GM23338 (cell line): Measurements from ENCODE around the gene SLC39A11.

ENCODE experiments used
- CTCF ChIP-seq, 2 experiments: fragments of 200-600 bp in 1 of 2; sonication (generic) in 1 of 2; conservative IDR thresholded peaks; 2 replicates each; pipeline versions ENCODE4 v1.5.1 to v1.6.1; 2016 to 2017; ENCODE audit warnings: antibody characterized with exemption in 2 of 2, low read depth in 2 of 2, mild to moderate bottlenecking in 2 of 2, moderate library complexity in 1 of 2
- EZH2 ChIP-seq: fragments of 200-600 bp; sonication (generic); IDR thresholded peaks from one replicate; pipeline ENCODE4 v1.8.0; 2017; ENCODE audit warnings: antibody characterized with exemption, mild to moderate bottlenecking, low read depth; ENCODE audit not compliant: unreplicated experiment
- POLR2AphosphoS5 ChIP-seq: IDR thresholded peaks from 2 replicates; pipeline ENCODE4 v1.6.1; 2016; ENCODE audit warnings: antibody characterized with exemption, low read depth
- REST ChIP-seq: IDR thresholded peaks from one replicate; pipeline ENCODE4 v1.6.1; 2018; ENCODE audit warnings: antibody characterized with exemption; ENCODE audit not compliant: unreplicated experiment
- ZNF331 ChIP-seq: fragments of 250-450 bp; sonication (Bioruptor Pico); IDR thresholded peaks from 2 replicates; pipeline ENCODE4 v1.5.0; 2020; ENCODE audit warnings: low read depth, mild to moderate bottlenecking, moderate library complexity

GRCh38 chr17:72772331-72772821 lies 320.1 kb downstream of the SLC39A11 start:
- TF ChIP-seq REST (no peak), CTCF (conservative IDR thresholded peaks at IDR 0.05; ENCODE audit: low read depth in 2 of 2) (no peak), EZH2 (no peak), POLR2AphosphoS5 (no peak), ZNF331 (no peak)
